ENCODE data around the gene KLRC2.

The KLRC2 gene

DNA sequence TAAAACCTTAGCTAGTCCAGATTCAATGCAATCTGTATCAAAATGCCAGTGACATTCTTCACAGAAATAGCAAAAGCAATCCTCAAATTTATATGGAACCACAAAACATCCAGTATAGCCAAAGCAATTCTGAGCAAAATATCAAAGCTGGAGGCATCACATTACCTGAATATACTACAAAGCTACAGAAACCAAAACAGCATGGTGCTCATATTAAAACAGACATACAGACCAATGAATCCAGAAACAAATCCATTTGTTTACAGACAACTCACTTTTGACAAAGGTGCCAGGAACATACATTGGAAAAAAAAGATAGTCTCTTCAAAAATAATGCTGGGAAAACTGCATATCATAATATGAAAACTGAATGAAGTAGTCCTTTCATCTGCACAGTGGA lies 31.0 kb downstream of the KLRC2 start:
- H3K9me3 ChIP-seq (ENCODE audit: control insufficient read depth, insufficient read depth, low read depth, low read length), result no peaks in the 10 kb centered on the region
- H3K4me3 ChIP-seq (ENCODE audit: low read depth, low read length), result no peak overlapping the region
- no peaks in the 10 kb centered on the region for H3K36me3 ChIP-seq (ENCODE audit: control insufficient read depth in 2 of 2, insufficient read depth in 1 of 2, low read length in 2 of 2)
- TF ChIP-seq ZNF184 (tag by site-specific recombination; IDR thresholded peaks at IDR 0.05), result no peak
- peak; percentile 59 for TF ChIP-seq SETDB1 (IDR thresholded peaks at IDR 0.05; ENCODE audit: insufficient read length, low read length)
- TF ChIP-seq, protein P1, sequence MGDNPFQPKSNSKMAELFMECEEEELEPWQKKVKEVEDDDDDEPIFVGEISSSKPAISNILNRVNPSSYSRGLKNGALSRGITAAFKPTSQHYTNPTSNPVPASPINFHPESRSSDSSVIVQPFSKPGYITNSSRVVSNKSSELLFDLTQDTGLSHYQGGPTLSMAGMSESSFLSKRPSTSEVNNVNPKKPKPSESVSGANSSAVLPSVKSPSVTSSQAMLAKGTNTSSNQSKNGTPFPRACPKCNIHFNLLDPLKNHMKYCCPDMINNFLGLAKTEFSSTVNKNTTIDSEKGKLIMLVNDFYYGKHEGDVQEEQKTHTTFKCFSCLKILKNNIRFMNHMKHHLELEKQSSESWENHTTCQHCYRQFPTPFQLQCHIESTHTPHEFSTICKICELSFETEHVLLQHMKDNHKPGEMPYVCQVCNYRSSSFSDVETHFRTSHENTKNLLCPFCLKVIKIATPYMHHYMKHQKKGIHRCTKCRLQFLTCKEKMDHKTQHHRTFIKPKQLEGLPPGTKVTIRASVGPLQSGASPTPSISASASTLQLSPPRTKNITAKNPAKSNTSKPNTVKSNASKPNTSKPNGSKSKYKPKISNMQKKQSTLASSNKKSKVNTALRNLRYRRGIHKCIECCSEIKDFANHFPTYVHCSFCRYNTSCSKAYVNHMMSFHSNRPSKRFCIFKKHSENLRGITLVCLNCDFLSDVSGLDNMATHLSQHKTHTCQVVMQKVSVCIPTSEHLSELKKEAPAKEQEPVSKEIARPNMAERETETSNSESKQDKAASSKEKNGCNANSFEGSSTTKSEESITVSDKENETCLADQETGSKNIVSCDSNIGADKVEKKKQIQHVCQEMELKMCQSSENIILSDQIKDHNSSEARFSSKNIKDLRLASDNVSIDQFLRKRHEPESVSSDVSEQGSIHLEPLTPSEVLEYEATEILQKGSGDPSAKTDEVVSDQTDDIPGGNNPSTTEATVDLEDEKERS (tag by site-specific recombination; IDR thresholded peaks at IDR 0.05), result 0 out of 2 replicates have a peak, but pooled peaks have one; percentile 58
- H3K27ac ChIP-seq (ENCODE audit: extremely low read depth, low read depth, low read length), result no peak overlapping the region
- peaks cover 5% of the 10 kb centered on the region; the same call in 1 of the 2 replicates for H3K4me1 ChIP-seq (ENCODE audit: control insufficient read depth, insufficient read depth, low read length)
- POLR2A ChIA-PET, result no interaction called here
- CTCF ChIA-PET, result no interaction called here

DNA sequence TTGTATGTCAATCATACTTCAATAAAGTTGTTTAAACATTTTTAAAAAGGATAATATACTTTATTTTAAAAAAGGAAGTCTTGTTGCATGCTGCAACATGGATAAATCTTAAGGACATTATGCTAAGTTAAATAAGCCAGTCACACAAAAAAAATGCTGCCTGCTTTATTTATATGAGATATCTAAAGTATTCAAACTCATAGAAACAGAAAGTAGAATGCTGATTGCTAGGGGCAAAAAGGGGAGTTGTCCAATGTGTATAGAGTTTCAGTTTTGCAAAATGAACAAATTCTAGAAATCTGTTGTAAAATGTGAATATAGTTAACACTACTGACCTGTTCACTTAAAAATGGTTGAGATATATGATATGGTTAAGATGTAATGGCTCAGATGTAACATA lies 35.0 kb downstream of the KLRC2 start:
- Histone ChIP-seq H3K4me3 (ENCODE audit: low read depth, low read length) (no peak overlapping the region), H3K27ac (ENCODE audit: extremely low read depth, low read depth, low read length) (no peak overlapping the region), H3K36me3 (ENCODE audit: control insufficient read depth in 2 of 2, insufficient read depth in 1 of 2, low read length in 2 of 2) (no peaks in the 10 kb centered on the region), H3K4me1 (ENCODE audit: control insufficient read depth, insufficient read depth, low read length) (no peaks in the 10 kb centered on the region), H3K9me3 (ENCODE audit: control insufficient read depth, insufficient read depth, low read depth, low read length) (no peaks in the 10 kb centered on the region)
- TF ChIP-seq, protein P2, sequence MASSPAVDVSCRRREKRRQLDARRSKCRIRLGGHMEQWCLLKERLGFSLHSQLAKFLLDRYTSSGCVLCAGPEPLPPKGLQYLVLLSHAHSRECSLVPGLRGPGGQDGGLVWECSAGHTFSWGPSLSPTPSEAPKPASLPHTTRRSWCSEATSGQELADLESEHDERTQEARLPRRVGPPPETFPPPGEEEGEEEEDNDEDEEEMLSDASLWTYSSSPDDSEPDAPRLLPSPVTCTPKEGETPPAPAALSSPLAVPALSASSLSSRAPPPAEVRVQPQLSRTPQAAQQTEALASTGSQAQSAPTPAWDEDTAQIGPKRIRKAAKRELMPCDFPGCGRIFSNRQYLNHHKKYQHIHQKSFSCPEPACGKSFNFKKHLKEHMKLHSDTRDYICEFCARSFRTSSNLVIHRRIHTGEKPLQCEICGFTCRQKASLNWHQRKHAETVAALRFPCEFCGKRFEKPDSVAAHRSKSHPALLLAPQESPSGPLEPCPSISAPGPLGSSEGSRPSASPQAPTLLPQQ (tag by site-specific recombination; IDR thresholded peaks at IDR 0.05), result no peak
- no peak for TF ChIP-seq ZNF571 (tag by site-specific recombination; IDR thresholded peaks at IDR 0.05)
- no peak for TF ChIP-seq ZNF600 (tag by site-specific recombination; IDR thresholded peaks at IDR 0.05)
- TF ChIP-seq ZNF76 (tag by site-specific recombination; IDR thresholded peaks at IDR 0.05; ENCODE audit: borderline replicate concordance, low read depth), result no peak
- TF ChIP-seq, protein P3, sequence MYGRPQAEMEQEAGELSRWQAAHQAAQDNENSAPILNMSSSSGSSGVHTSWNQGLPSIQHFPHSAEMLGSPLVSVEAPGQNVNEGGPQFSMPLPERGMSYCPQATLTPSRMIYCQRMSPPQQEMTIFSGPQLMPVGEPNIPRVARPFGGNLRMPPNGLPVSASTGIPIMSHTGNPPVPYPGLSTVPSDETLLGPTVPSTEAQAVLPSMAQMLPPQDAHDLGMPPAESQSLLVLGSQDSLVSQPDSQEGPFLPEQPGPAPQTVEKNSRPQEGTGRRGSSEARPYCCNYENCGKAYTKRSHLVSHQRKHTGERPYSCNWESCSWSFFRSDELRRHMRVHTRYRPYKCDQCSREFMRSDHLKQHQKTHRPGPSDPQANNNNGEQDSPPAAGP (tag by site-specific recombination; IDR thresholded peaks at IDR 0.05), result no peak
- TF ChIP-seq ZNF624 (tag by site-specific recombination; IDR thresholded peaks at IDR 0.05), result no peak
- TF ChIP-seq ZNF133 (tag by site-specific recombination; IDR thresholded peaks at IDR 0.05), result no peak
- TF ChIP-seq ZBTB17 (tag by site-specific recombination; IDR thresholded peaks at IDR 0.05), result no peak
- TF ChIP-seq ZNF311 (tag by site-specific recombination; IDR thresholded peaks at IDR 0.05; ENCODE audit: borderline replicate concordance), result no peak
- TF ChIP-seq ZNF202 (tag by site-specific recombination; IDR thresholded peaks at IDR 0.05; ENCODE audit: borderline replicate concordance), result no peak
- TF ChIP-seq KLF7 (tag by site-specific recombination; IDR thresholded peaks at IDR 0.05; ENCODE audit: borderline replicate concordance), result no peak
- TF ChIP-seq ZNF24 (tag by site-specific recombination; IDR thresholded peaks at IDR 0.05), result no peak
- TF ChIP-seq, protein P4, sequence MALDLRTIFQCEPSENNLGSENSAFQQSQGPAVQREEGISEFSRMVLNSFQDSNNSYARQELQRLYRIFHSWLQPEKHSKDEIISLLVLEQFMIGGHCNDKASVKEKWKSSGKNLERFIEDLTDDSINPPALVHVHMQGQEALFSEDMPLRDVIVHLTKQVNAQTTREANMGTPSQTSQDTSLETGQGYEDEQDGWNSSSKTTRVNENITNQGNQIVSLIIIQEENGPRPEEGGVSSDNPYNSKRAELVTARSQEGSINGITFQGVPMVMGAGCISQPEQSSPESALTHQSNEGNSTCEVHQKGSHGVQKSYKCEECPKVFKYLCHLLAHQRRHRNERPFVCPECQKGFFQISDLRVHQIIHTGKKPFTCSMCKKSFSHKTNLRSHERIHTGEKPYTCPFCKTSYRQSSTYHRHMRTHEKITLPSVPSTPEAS (tag by site-specific recombination; IDR thresholded peaks at IDR 0.05), result no peak
- TF ChIP-seq ZNF548 (tag by site-specific recombination; IDR thresholded peaks at IDR 0.05), result no peak
- no peak for TF ChIP-seq KLF8 (tag by site-specific recombination; IDR thresholded peaks at IDR 0.05)
- no peak for TF ChIP-seq ZNF785 (tag by site-specific recombination; IDR thresholded peaks at IDR 0.05)
- TF ChIP-seq, protein P5, sequence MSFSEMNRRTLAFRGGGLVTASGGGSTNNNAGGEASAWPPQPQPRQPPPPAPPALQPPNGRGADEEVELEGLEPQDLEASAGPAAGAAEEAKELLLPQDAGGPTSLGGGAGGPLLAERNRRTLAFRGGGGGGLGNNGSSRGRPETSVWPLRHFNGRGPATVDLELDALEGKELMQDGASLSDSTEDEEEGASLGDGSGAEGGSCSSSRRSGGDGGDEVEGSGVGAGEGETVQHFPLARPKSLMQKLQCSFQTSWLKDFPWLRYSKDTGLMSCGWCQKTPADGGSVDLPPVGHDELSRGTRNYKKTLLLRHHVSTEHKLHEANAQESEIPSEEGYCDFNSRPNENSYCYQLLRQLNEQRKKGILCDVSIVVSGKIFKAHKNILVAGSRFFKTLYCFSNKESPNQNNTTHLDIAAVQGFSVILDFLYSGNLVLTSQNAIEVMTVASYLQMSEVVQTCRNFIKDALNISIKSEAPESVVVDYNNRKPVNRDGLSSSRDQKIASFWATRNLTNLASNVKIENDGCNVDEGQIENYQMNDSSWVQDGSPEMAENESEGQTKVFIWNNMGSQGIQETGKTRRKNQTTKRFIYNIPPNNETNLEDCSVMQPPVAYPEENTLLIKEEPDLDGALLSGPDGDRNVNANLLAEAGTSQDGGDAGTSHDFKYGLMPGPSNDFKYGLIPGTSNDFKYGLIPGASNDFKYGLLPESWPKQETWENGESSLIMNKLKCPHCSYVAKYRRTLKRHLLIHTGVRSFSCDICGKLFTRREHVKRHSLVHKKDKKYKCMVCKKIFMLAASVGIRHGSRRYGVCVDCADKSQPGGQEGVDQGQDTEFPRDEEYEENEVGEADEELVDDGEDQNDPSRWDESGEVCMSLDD (tag by site-specific recombination; IDR thresholded peaks at IDR 0.05), result no peak
- no peak for TF ChIP-seq SP2 (tag by site-specific recombination; IDR thresholded peaks at IDR 0.05)
- TF ChIP-seq HOXD13 (CRISPR knock-in tag; IDR thresholded peaks at IDR 0.05; ENCODE audit: borderline replicate concordance), result no peak
- TF ChIP-seq, protein P6, sequence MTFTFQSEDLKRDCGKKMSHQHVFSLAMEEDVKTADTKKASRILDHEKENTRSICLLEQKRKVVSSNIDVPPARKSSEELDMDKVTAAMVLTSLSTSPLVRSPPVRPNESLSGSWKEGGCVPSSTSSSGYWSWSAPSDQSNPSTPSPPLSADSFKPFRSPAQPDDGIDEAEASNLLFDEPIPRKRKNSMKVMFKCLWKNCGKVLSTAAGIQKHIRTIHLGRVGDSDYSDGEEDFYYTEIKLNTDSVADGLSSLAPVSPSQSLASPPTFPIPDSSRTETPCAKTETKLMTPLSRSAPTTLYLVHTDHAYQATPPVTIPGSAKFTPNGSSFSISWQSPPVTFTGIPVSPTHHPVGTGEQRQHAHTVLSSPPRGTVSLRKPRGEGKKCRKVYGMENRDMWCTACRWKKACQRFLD (tag by site-specific recombination; IDR thresholded peaks at IDR 0.05), result no peak
- ChIA-PET POLR2A (no interaction called here), CTCF (no interaction called here)
